GM23338 (cell line): ENCODE results near the gene RAB7B. TPM values are rescaled to one million over a fixed set of nuclear protein-coding genes. Genes with fewer than 3 reads are reported as not detected.

ENCODE experiments used
- ATAC-seq: fragments of 200-7000 bp; cut with Tn5 transposase; 3 replicates; pipeline ENCODE4 v1.9.1; 2020
- DNase-seq: peaks from one replicate; pipeline ENCODE4 v3.0.0-alpha.2; 2015; ENCODE audit warnings: low spot score
- H2AFZ ChIP-seq: fragments of 200-600 bp; sonication (generic); 2 replicates; pipeline ENCODE4 v1.8.0; 2016; ENCODE audit warnings: antibody characterized with exemption, mild to moderate bottlenecking, moderate library complexity
- H3F3A ChIP-seq: fragments of 200-600 bp; sonication (generic); replicated peaks from 2 replicates; pipeline ENCODE4 v1.8.0; 2017; ENCODE audit warnings: antibody characterized with exemption, mixed run types, low read depth
- H3K27ac ChIP-seq: fragments of 200-600 bp; sonication (generic); 2 replicates; pipeline ENCODE4 v1.6.1; 2016; ENCODE audit warnings: low read depth
- H3K27me3 ChIP-seq: fragments of 200-600 bp; sonication (generic); 2 replicates; pipeline ENCODE4 v1.8.0; 2016; ENCODE audit warnings: mild to moderate bottlenecking, mixed run types, moderate library complexity; ENCODE audit not compliant: insufficient read depth
- H3K36me3 ChIP-seq: fragments of 200-600 bp; sonication (generic); 2 replicates; pipeline ENCODE4 v1.8.0; 2016; ENCODE audit warnings: mild to moderate bottlenecking; ENCODE audit not compliant: insufficient read depth
- H3K4me1 ChIP-seq: fragments of 200-600 bp; sonication (generic); 2 replicates; pipeline ENCODE4 v1.8.0; 2016; ENCODE audit warnings: mild to moderate bottlenecking, moderate library complexity; ENCODE audit not compliant: insufficient read depth
- H3K4me2 ChIP-seq: fragments of 200-600 bp; sonication (generic); 2 replicates; pipeline ENCODE4 v1.7.1; 2017; ENCODE audit warnings: mixed run types
- H3K4me3 ChIP-seq: fragments of 200-600 bp; sonication (generic); 2 replicates; pipeline ENCODE4 v1.6.1; 2016; ENCODE audit warnings: mixed run types
- H3K79me2 ChIP-seq: fragments of 200-600 bp; sonication (generic); replicated peaks from 2 replicates; pipeline ENCODE4 v1.8.0; 2017; ENCODE audit warnings: mild to moderate bottlenecking; ENCODE audit not compliant: insufficient read depth
- H3K9me2 ChIP-seq: fragments of 200-600 bp; sonication (generic); 2 replicates; pipeline ENCODE4 v1.8.0; 2017; ENCODE audit not compliant: insufficient read depth
- H4K20me1 ChIP-seq: fragments of 200-600 bp; sonication (generic); replicated peaks from 2 replicates; pipeline ENCODE4 v1.8.0; 2017; ENCODE audit warnings: mild to moderate bottlenecking; ENCODE audit not compliant: insufficient read depth
- H3K27ac Mint-ChIP-seq: 2 replicates; pipeline ENCODE4 v1.8.0; 2020; ENCODE audit warnings: inconsistent platforms, mild to moderate bottlenecking, moderate library complexity, mixed read lengths
- H3K27me3 Mint-ChIP-seq: 3 replicates; pipeline ENCODE4 v1.8.0; 2022; ENCODE audit warnings: low read depth, mild to moderate bottlenecking, moderate library complexity, mixed read lengths, inconsistent platforms; ENCODE audit not compliant: insufficient read depth, poor library complexity
- H3K36me3 Mint-ChIP-seq: 3 replicates; pipeline ENCODE4 v1.8.0; 2021; ENCODE audit warnings: low read depth, mild to moderate bottlenecking, inconsistent platforms, moderate library complexity, mixed read lengths
- H3K4me1 Mint-ChIP-seq: 3 replicates; pipeline ENCODE4 v1.8.0; 2020; ENCODE audit warnings: mild to moderate bottlenecking, inconsistent platforms, mixed read lengths
- H3K4me3 Mint-ChIP-seq: 3 replicates; pipeline ENCODE4 v1.8.0; 2021; ENCODE audit warnings: moderate library complexity, mild to moderate bottlenecking, inconsistent platforms, mixed read lengths
- H3K9me3 Mint-ChIP-seq: 3 replicates; pipeline ENCODE4 v1.8.0; 2020; ENCODE audit warnings: moderate library complexity, mild to moderate bottlenecking, inconsistent platforms, mixed read lengths
- CREB1 ChIP-seq: fragments of 250-450 bp; sonication (Bioruptor Pico); IDR thresholded peaks from 2 replicates; pipeline ENCODE4 v1.5.0; 2020; ENCODE audit warnings: low read depth, mild to moderate bottlenecking, moderate library complexity
- EZH2 ChIP-seq: fragments of 200-600 bp; sonication (generic); IDR thresholded peaks from one replicate; pipeline ENCODE4 v1.8.0; 2017; ENCODE audit warnings: antibody characterized with exemption, mild to moderate bottlenecking, low read depth; ENCODE audit not compliant: unreplicated experiment
- EZH2phosphoT487 ChIP-seq: fragments of 200-600 bp; sonication (generic); IDR thresholded peaks from one replicate; pipeline ENCODE4 v1.8.1; 2018; ENCODE audit warnings: antibody characterized with exemption; ENCODE audit not compliant: unreplicated experiment
- JUNB ChIP-seq: IDR thresholded peaks from one replicate; pipeline ENCODE4 v1.6.1; 2016; ENCODE audit warnings: antibody characterized with exemption; ENCODE audit not compliant: unreplicated experiment
- NANOG ChIP-seq: IDR thresholded peaks from 2 replicates; pipeline ENCODE4 v1.6.1; 2016; ENCODE audit warnings: antibody characterized with exemption, borderline replicate concordance
- POLR2AphosphoS5 ChIP-seq: IDR thresholded peaks from 2 replicates; pipeline ENCODE4 v1.6.1; 2016; ENCODE audit warnings: antibody characterized with exemption, low read depth
- STAT1 ChIP-seq: IDR thresholded peaks from one replicate; pipeline ENCODE4 v1.6.1; 2016; ENCODE audit warnings: antibody characterized with exemption; ENCODE audit not compliant: unreplicated experiment
- ZNF114 ChIP-seq: fragments of 250-450 bp; sonication (Bioruptor Pico); IDR thresholded peaks from 2 replicates; pipeline ENCODE4 v1.5.0; 2020; ENCODE audit warnings: mild to moderate bottlenecking, moderate library complexity
- ZNF331 ChIP-seq: fragments of 250-450 bp; sonication (Bioruptor Pico); IDR thresholded peaks from 2 replicates; pipeline ENCODE4 v1.5.0; 2020; ENCODE audit warnings: low read depth, mild to moderate bottlenecking, moderate library complexity
- polyA plus RNA-seq: library from polyadenylated mRNA; unstranded; fragments of >200 nt; fragmentation: Nextera tagmentation; extraction: Ambion mirVana; gene quantifications from 2 replicates; pipeline ENCODE4 v1.2.1, GENCODE V29; 2016
- total RNA-seq: library from RNA; depleted of rRNA; stranded (reverse); fragments of >200 nt; shearing (Covaris generic); gene quantifications from 2 replicates; pipeline ENCODE4 v1.2.3, GENCODE V29; 2014
- TF ChIP-seq, protein P1 (sequence below), 2 experiments: fragments of 200-600 bp in 1 of 2; sonication (generic) in 1 of 2; conservative IDR thresholded peaks; 2 replicates each; pipeline versions ENCODE4 v1.5.1 to v1.6.1; 2016 to 2017; ENCODE audit warnings: antibody characterized with exemption in 2 of 2, low read depth in 2 of 2, mild to moderate bottlenecking in 2 of 2, moderate library complexity in 1 of 2
- TF ChIP-seq, protein P2 (sequence below): IDR thresholded peaks from 2 replicates; pipeline ENCODE4 v1.6.1; 2016; ENCODE audit warnings: antibody characterized with exemption
- TF ChIP-seq, protein P3 (sequence below): fragments of 250-450 bp; sonication (Bioruptor Pico); IDR thresholded peaks from 2 replicates; pipeline ENCODE4 v1.5.0; 2020; ENCODE audit warnings: mild to moderate bottlenecking, moderate library complexity
- TF ChIP-seq, protein P4 (sequence below): IDR thresholded peaks from one replicate; pipeline ENCODE4 v1.6.1; 2018; ENCODE audit warnings: antibody characterized with exemption; ENCODE audit not compliant: unreplicated experiment

RAB7B gene
- total and polyA plus RNA-seq, 2 experiments from 2014 or later, result not detected

DNA sequence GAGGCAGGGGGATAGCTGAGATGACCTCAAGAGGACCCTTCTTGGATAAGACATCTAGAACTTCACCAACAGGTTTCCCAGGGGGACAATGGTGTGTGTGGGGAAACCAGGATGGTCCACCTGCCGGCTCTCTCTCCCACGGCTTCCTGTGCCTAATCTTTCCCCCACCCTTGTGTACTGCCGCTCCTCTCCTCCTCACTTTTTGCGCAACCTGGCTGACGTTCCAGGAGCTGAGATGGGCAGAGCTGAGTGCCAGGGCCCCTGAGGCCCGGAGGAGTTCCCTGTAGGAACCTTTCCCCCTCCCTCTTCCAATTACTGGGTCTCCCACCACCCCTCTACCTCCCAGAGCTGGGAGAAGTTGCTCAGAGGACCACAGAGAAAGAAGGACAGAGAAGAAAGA lies 66.9 kb downstream of the RAB7B start:
- H3F3A ChIP-seq, result no peaks in the 10 kb centered on the region
- H3K27me3 Mint-ChIP-seq, result peaks cover 12% of the 10 kb centered on the region
- H3K4me3 ChIP-seq, result no peak overlapping the region
- no peak overlapping the region for H3K27ac Mint-ChIP-seq
- no peak overlapping the region for H3K4me3 Mint-ChIP-seq
- no peaks in the 10 kb centered on the region for H3K27me3 ChIP-seq
- H3K9me3 Mint-ChIP-seq, result no peaks in the 10 kb centered on the region; the same call in 2 of the 3 replicates
- H4K20me1 ChIP-seq, result no peaks in the 10 kb centered on the region
- no peak overlapping the region for H3K4me2 ChIP-seq
- no peak for ATAC-seq
- H3K27ac ChIP-seq, result no peak overlapping the region
- H2AFZ ChIP-seq, result no peak overlapping the region
- TF ChIP-seq EZH2 (no peak), EZH2phosphoT487 (no peak), ZNF114 (CRISPR knock-in tag) (no peak), POLR2AphosphoS5 (no peak), STAT1 (no peak), NANOG (no peak), ZNF331 (CRISPR knock-in tag) (no peak), JUNB (no peak), CREB1 (CRISPR knock-in tag) (no peak)
- TF ChIP-seq, protein P1, sequence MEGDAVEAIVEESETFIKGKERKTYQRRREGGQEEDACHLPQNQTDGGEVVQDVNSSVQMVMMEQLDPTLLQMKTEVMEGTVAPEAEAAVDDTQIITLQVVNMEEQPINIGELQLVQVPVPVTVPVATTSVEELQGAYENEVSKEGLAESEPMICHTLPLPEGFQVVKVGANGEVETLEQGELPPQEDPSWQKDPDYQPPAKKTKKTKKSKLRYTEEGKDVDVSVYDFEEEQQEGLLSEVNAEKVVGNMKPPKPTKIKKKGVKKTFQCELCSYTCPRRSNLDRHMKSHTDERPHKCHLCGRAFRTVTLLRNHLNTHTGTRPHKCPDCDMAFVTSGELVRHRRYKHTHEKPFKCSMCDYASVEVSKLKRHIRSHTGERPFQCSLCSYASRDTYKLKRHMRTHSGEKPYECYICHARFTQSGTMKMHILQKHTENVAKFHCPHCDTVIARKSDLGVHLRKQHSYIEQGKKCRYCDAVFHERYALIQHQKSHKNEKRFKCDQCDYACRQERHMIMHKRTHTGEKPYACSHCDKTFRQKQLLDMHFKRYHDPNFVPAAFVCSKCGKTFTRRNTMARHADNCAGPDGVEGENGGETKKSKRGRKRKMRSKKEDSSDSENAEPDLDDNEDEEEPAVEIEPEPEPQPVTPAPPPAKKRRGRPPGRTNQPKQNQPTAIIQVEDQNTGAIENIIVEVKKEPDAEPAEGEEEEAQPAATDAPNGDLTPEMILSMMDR (conservative IDR thresholded peaks at IDR 0.05; ENCODE audit: low read depth in 2 of 2), result no peak
- TF ChIP-seq, protein P2, sequence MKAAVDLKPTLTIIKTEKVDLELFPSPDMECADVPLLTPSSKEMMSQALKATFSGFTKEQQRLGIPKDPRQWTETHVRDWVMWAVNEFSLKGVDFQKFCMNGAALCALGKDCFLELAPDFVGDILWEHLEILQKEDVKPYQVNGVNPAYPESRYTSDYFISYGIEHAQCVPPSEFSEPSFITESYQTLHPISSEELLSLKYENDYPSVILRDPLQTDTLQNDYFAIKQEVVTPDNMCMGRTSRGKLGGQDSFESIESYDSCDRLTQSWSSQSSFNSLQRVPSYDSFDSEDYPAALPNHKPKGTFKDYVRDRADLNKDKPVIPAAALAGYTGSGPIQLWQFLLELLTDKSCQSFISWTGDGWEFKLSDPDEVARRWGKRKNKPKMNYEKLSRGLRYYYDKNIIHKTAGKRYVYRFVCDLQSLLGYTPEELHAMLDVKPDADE, result no peak
- TF ChIP-seq, protein P3, sequence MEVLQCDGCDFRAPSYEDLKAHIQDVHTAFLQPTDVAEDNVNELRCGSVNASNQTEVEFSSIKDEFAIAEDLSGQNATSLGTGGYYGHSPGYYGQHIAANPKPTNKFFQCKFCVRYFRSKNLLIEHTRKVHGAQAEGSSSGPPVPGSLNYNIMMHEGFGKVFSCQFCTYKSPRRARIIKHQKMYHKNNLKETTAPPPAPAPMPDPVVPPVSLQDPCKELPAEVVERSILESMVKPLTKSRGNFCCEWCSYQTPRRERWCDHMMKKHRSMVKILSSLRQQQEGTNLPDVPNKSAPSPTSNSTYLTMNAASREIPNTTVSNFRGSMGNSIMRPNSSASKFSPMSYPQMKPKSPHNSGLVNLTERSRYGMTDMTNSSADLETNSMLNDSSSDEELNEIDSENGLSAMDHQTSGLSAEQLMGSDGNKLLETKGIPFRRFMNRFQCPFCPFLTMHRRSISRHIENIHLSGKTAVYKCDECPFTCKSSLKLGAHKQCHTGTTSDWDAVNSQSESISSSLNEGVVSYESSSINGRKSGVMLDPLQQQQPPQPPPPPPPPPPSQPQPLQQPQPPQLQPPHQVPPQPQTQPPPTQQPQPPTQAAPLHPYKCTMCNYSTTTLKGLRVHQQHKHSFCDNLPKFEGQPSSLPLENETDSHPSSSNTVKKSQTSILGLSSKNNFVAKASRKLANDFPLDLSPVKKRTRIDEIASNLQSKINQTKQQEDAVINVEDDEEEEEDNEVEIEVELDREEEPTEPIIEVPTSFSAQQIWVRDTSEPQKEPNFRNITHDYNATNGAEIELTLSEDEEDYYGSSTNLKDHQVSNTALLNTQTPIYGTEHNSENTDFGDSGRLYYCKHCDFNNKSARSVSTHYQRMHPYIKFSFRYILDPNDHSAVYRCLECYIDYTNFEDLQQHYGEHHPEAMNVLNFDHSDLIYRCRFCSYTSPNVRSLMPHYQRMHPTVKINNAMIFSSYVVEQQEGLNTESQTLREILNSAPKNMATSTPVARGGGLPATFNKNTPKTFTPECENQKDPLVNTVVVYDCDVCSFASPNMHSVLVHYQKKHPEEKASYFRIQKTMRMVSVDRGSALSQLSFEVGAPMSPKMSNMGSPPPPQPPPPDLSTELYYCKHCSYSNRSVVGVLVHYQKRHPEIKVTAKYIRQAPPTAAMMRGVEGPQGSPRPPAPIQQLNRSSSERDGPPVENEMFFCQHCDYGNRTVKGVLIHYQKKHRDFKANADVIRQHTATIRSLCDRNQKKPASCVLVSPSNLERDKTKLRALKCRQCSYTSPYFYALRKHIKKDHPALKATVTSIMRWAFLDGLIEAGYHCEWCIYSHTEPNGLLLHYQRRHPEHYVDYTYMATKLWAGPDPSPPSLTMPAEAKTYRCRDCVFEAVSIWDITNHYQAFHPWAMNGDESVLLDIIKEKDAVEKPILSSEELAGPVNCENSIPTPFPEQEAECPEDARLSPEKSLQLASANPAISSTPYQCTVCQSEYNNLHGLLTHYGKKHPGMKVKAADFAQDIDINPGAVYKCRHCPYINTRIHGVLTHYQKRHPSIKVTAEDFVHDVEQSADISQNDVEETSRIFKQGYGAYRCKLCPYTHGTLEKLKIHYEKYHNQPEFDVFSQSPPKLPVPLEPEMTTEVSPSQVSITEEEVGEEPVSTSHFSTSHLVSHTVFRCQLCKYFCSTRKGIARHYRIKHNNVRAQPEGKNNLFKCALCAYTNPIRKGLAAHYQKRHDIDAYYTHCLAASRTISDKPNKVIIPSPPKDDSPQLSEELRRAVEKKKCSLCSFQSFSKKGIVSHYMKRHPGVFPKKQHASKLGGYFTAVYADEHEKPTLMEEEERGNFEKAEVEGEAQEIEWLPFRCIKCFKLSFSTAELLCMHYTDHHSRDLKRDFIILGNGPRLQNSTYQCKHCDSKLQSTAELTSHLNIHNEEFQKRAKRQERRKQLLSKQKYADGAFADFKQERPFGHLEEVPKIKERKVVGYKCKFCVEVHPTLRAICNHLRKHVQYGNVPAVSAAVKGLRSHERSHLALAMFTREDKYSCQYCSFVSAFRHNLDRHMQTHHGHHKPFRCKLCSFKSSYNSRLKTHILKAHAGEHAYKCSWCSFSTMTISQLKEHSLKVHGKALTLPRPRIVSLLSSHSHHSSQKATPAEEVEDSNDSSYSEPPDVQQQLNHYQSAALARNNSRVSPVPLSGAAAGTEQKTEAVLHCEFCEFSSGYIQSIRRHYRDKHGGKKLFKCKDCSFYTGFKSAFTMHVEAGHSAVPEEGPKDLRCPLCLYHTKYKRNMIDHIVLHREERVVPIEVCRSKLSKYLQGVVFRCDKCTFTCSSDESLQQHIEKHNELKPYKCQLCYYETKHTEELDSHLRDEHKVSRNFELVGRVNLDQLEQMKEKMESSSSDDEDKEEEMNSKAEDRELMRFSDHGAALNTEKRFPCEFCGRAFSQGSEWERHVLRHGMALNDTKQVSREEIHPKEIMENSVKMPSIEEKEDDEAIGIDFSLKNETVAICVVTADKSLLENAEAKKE, result no peak
- TF ChIP-seq, protein P4, sequence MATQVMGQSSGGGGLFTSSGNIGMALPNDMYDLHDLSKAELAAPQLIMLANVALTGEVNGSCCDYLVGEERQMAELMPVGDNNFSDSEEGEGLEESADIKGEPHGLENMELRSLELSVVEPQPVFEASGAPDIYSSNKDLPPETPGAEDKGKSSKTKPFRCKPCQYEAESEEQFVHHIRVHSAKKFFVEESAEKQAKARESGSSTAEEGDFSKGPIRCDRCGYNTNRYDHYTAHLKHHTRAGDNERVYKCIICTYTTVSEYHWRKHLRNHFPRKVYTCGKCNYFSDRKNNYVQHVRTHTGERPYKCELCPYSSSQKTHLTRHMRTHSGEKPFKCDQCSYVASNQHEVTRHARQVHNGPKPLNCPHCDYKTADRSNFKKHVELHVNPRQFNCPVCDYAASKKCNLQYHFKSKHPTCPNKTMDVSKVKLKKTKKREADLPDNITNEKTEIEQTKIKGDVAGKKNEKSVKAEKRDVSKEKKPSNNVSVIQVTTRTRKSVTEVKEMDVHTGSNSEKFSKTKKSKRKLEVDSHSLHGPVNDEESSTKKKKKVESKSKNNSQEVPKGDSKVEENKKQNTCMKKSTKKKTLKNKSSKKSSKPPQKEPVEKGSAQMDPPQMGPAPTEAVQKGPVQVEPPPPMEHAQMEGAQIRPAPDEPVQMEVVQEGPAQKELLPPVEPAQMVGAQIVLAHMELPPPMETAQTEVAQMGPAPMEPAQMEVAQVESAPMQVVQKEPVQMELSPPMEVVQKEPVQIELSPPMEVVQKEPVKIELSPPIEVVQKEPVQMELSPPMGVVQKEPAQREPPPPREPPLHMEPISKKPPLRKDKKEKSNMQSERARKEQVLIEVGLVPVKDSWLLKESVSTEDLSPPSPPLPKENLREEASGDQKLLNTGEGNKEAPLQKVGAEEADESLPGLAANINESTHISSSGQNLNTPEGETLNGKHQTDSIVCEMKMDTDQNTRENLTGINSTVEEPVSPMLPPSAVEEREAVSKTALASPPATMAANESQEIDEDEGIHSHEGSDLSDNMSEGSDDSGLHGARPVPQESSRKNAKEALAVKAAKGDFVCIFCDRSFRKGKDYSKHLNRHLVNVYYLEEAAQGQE, result no peak
- H3K4me1 ChIP-seq, result peaks cover 11% of the 10 kb centered on the region
- peaks cover 8% of the 10 kb centered on the region for H3K9me2 ChIP-seq
- no peaks in the 10 kb centered on the region for H3K36me3 Mint-ChIP-seq
- H3K4me1 Mint-ChIP-seq, result peaks cover 32% of the 10 kb centered on the region
- no peaks in the 10 kb centered on the region for H3K36me3 ChIP-seq
- H3K79me2 ChIP-seq, result no peaks in the 10 kb centered on the region
- DNase-seq, result no peak
